Adrenal gland (tissue), 12 donors: Measurements from ENCODE around the gene PGAP3. TPM values are rescaled to one million over a fixed set of nuclear protein-coding genes. Genes with fewer than 3 reads are reported as not detected.

Experiments used
- DNase-seq, 7 donors: peaks; one replicate each; pipeline ENCODE4 v3.0.0-alpha.2; 2019 to 2020
- H3K27ac ChIP-seq, 5 donors: fragments of 200-600 bp; sonication (generic) in 4 of 5; 1 replicate in 3 of 5; 2 replicates in 2 of 5; pipeline versions ENCODE4 v1.5.1 to v1.8.0; 2016 to 2020; ENCODE audit warnings: mild to moderate bottlenecking in 1 of 5
- H3K27me3 ChIP-seq: fragments of 200-600 bp; 2 replicates; pipeline ENCODE4 v1.8.0; 2021
- H3K36me3 ChIP-seq, 2 donors: fragments of 200-600 bp; replicated peaks in 1 of 2; 1 replicate in 1 of 2; 2 replicates in 1 of 2; pipeline versions ENCODE4 v1.5.1 to v1.8.0; 2018 to 2022
- H3K4me1 ChIP-seq, 2 donors: fragments of 200-600 bp; replicated peaks in 1 of 2; 1 replicate in 1 of 2; 2 replicates in 1 of 2; pipeline versions ENCODE4 v1.5.1 to v1.8.0; 2018 to 2021
- H3K4me3 ChIP-seq, 4 donors: fragments of 200-600 bp; sonication (generic) in 3 of 4; one replicate each; pipeline ENCODE4 v1.5.1; 2016 to 2018
- H3K9me3 ChIP-seq, 3 donors: fragments of 200-600 bp; sonication (generic) in 1 of 3; replicated peaks in 1 of 3; 1 replicate in 2 of 3; 2 replicates in 1 of 3; pipeline versions ENCODE4 v1.5.1 to v1.8.0; 2016 to 2021
- POLR2A ChIP-seq, 2 donors: fragments of 450-650 bp; IDR thresholded peaks; one replicate each; pipeline ENCODE4 v1.6.1; 2017; ENCODE audit warnings: antibody characterized with exemption in 2 of 2, mild to moderate bottlenecking in 2 of 2, moderate library complexity in 1 of 2
- WGBS, 4 donors: extraction: QIAGEN DNeasy Blood & Tissue Kit in 2 of 4; methylation state at CpG; one replicate each; pipeline versions ENCODE4 v1.1.5 to v1.1.7; 2013 to 2017; 5-methylcytosine and 5-hydroxymethylcytosine counted together
- intact Hi-C, 2 donors: fragments of 100-400 bp; cut with DNase I; formaldehyde crosslinking; loops; one replicate each; pipeline versions ENCODE4 v1.14.1 to v1.15.0; 2022 to 2023
- polyA plus RNA-seq, 3 donors: library from polyadenylated mRNA; stranded (reverse); fragments of 200-250 nt in 2 of 3; fragments of 350-450 nt in 1 of 3; fragmentation: Illumina TruSeq in 1 of 3; extraction: RNeasy Lipid Tissue Mini Kit (QIAGEN cat#74804) in 1 of 3; gene quantifications; one replicate each; pipeline ENCODE4 v1.2.3, GENCODE V29; 2013 to 2014
- total RNA-seq, 9 donors: library from RNA; depleted of rRNA in 4 of 9; stranded (reverse); fragments of >200 nt in 4 of 9; fragments of 120-200 nt in 1 of 9; fragmentation: NEBNext Ultra II Directional in 1 of 9; extraction: Animal tissue kit (Norgen Biotek cat#: 25700) in 1 of 9; gene quantifications; one replicate each; pipeline versions ENCODE4 v1.1.0 to v1.2.4, GENCODE V29; 2013 to 2023
- TF ChIP-seq, protein P1 (sequence below), 6 experiments: fragments of 450-650 bp in 4 of 6; fragments of 200-600 bp in 2 of 6; sonication (generic) in 1 of 6; IDR thresholded peaks; 1 replicate in 5 of 6; 2 replicates in 1 of 6; pipeline versions ENCODE4 v1.5.1 to v1.8.0; 2016 to 2021; ENCODE audit warnings: antibody characterized with exemption in 6 of 6, mild to moderate bottlenecking in 2 of 6, moderate library complexity in 1 of 6
- donor health status: healthy with polysubstance abuse.
- donor health status: Bipolar disorder and iron deficiency.
- donor health status: DM: yes; HTN: yes; CAD: no.
- donor health status: DM: no; HTN: no; CAD: no.
- donor health status: DM: no; HTN: no; CAD: no.
- donor health status: DM: yes; HTN: yes; CAD: no.

PGAP3 gene
- total and polyA plus RNA-seq, 12 donors = 7.6 to 35.1 (median 22.7) TPM

DNA sequence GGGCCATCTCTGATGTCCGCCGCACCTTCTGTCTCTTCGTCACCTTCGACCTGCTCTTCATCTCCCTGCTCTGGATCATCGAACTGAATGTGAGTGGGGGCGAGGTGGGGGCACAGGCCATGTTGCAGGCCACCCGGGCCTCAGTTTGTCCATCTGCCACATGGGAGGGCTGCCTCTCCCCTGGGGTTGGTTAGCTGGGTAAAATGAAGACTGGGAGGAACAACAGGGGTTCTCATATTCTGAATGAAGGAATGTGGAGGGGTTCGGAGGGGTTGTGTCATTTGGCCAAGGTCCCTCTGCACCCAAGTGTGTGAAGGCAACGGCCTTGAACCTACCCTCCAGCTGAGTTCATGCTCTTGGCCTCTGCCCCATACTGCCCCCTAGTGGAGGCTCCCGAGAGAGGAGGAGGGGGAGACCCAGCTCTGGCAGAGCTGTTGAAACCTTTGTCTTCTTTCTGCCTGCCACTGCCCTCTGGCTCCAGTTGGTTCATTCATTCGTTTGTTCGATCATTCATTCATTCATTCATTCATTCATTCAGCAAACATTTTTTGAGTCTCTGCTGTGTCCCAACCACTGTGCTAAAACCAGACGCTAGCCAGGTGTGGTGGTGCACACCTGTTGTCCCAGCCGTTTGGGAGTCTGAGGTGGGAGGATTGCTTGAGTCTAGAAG is 34.1 kb downstream of the PGAP3 start:
- H3K4me3 ChIP-seq = no peak overlapping the region
- peaks cover 0 to 39% of the 10 kb centered on the region in 2 donors for H3K4me1 ChIP-seq
- 57 to 65% (median 59%) methylated on average over 13 to 14 of the region's 14 CpGs for WGBS, 4 donors
- TF ChIP-seq, protein P1, sequence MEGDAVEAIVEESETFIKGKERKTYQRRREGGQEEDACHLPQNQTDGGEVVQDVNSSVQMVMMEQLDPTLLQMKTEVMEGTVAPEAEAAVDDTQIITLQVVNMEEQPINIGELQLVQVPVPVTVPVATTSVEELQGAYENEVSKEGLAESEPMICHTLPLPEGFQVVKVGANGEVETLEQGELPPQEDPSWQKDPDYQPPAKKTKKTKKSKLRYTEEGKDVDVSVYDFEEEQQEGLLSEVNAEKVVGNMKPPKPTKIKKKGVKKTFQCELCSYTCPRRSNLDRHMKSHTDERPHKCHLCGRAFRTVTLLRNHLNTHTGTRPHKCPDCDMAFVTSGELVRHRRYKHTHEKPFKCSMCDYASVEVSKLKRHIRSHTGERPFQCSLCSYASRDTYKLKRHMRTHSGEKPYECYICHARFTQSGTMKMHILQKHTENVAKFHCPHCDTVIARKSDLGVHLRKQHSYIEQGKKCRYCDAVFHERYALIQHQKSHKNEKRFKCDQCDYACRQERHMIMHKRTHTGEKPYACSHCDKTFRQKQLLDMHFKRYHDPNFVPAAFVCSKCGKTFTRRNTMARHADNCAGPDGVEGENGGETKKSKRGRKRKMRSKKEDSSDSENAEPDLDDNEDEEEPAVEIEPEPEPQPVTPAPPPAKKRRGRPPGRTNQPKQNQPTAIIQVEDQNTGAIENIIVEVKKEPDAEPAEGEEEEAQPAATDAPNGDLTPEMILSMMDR (IDR thresholded peaks at IDR 0.05) = peak; percentile 55 to 72 (median 68)
- no peak for TF ChIP-seq POLR2A (IDR thresholded peaks at IDR 0.05)
- peaks cover 0 to 13% of the 10 kb centered on the region in 2 donors for H3K36me3 ChIP-seq
- intact Hi-C loops = no loop called here
- no peaks in the 10 kb centered on the region for H3K27me3 ChIP-seq
- H3K9me3 ChIP-seq = no peaks in the 10 kb centered on the region
- DNase-seq = peak; percentile 63 to 83 (median 71)
- H3K27ac ChIP-seq = peak overlapping the region in 1 of 5 donors; percentile 47

DNA sequence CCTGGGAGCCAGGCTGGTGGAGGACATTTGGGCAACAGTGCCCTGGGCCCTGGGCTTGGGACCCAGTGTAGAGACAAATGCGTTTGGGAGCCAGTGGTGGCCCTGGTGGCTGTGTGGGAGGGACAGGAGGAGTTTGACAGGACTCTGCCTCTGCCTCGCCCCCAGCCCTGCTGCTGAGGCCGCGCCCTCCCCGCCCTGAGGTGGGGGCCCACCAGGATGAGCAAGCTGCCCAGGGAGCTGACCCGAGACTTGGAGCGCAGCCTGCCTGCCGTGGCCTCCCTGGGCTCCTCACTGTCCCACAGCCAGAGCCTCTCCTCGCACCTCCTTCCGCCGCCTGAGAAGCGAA is 34.6 kb downstream of the PGAP3 start:
- peaks cover 0 to 36% of the 10 kb centered on the region in 2 donors for H3K4me1 ChIP-seq

DNA sequence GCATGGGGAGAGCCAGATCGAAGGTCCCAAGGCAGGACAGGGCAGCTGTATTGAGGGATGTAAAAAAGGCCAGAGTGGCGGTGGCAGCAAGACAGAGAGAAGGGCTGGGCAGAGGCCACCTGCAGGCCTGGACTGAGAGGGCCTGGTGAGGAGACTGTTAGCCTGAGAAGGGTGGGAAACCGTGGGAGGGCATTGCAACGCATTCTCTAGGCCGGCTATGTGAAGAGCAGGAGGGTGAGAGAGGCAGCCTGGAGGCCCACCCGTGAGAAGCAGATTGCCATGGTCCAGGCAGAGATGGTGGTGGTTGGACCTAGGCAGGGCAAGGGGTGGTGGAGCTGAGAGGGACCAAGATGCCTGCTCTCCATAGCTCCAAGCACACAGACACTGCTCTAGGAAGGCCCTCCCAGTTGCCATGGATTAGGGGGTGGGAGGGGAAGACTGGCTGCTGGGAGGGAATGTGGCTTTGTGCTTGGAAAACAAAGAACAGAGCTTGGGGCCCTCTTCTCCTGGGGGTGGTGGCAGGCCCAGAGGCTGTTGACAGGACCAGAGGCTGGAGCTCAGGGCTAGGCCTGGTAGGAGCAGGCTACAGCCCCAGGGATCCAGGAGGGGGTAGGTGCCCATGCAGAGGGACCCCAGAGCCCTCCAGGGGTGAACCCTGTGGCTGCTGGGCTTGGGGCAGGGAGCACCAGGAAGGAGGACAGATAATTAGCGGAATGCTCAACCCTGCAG is 35.1 kb downstream of the PGAP3 start:
- H3K9me3 ChIP-seq = no peaks in the 10 kb centered on the region
- peaks cover 0 to 33% of the 10 kb centered on the region in 2 donors for H3K4me1 ChIP-seq
- peak overlapping the region in 2 of 5 donors; percentile 10 to 47 for H3K27ac ChIP-seq
- H3K4me3 ChIP-seq = no peak overlapping the region
- H3K27me3 ChIP-seq = no peaks in the 10 kb centered on the region
- no peak for DNase-seq
- TF ChIP-seq POLR2A (IDR thresholded peaks at IDR 0.05) = no peak
- TF ChIP-seq, protein P1 (IDR thresholded peaks at IDR 0.05) = no peak
- intact Hi-C loops = no loop called here
- peaks cover 0 to 2% of the 10 kb centered on the region in 2 donors for H3K36me3 ChIP-seq
- 72 to 86% (median 78%) methylated on average over 6 to 7 of the region's 7 CpGs for WGBS, 4 donors

More for the DNA sequence above, 34.6 kb downstream of the PGAP3 start:
- WGBS, 4 donors = 70 to 83% (median 77%) methylated on average over 9 to 12 of the region's 12 CpGs
- peaks cover 0 to 8% of the 10 kb centered on the region in 2 donors for H3K36me3 ChIP-seq
- no peak for DNase-seq
- peak overlapping the region in 2 of 5 donors; percentile 10 to 47 for H3K27ac ChIP-seq
- H3K27me3 ChIP-seq = no peaks in the 10 kb centered on the region
- no peaks in the 10 kb centered on the region for H3K9me3 ChIP-seq
- intact Hi-C loops = no loop called here
- TF ChIP-seq POLR2A (IDR thresholded peaks at IDR 0.05) = no peak
- TF ChIP-seq, protein P1 (IDR thresholded peaks at IDR 0.05) = no peak
- H3K4me3 ChIP-seq = no peak overlapping the region

DNA sequence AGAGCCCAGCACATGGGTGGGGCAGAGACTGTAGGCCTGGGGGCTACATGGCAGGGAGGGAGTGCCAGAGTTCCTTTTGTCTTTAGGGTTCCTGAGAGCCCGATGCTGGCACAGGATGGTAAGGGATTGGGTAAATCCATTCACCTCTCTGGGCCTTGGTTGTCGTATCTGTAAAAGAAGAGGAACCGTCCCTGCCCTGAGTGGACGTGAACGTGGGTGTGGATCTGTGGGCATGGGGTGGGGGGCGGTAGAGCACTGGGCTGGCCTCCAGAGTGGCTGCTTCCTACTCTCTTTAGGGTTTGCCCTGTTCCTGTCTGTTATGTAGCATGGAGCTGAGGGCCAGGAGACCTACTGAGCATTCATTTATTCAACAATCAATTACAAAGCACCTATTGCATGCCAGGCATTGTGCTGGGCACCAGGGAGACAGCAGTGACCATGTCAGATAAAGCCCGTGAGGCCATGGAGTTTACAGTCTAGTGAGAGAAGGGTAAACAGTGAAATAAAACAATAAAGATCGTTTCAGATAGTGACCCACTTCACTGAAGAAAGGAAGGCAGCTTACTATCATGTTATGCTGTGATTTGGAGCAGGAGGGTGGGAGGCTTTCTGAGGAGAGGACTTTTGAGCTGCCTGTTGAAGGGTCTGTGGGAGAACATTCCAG is 35.8 kb downstream of the PGAP3 start:
- no peak overlapping the region for H3K4me3 ChIP-seq
- H3K4me1 ChIP-seq = peaks cover 0 to 30% of the 10 kb centered on the region in 2 donors
- H3K27me3 ChIP-seq = no peaks in the 10 kb centered on the region
- H3K27ac ChIP-seq = peak overlapping the region in 1 of 5 donors; percentile 47
- H3K36me3 ChIP-seq = no peaks in the 10 kb centered on the region
- no peak for TF ChIP-seq POLR2A (IDR thresholded peaks at IDR 0.05)
- TF ChIP-seq, protein P1 (IDR thresholded peaks at IDR 0.05) = no peak
- no peak for DNase-seq
- intact Hi-C loops = no loop called here
- H3K9me3 ChIP-seq = no peaks in the 10 kb centered on the region
- 53 to 75% (median 68%) methylated on average over 6 to 8 of the region's 8 CpGs for WGBS, 4 donors
